Measurements from ENCODE around the gene KRTAP4-3. TPM values are rescaled to one million over a fixed set of nuclear protein-coding genes. Genes with fewer than 3 reads are reported as not detected.
"Not testable (repeated sequence)": the region's sequence is repeated elsewhere in the genome, so short reads cannot be mapped to it uniquely, and the experiment has no call there.

Gene KRTAP4-3
- total and polyA plus RNA-seq, 2 donors from 2014 or later = not detected

- TF ChIP-seq CTCF (IDR thresholded peaks at IDR 0.05; ENCODE audit: borderline replicate concordance, extremely low read depth, insufficient read depth) = no peak
- H3K4me3 ChIP-seq (ENCODE audit: low read length in 3 of 3) = no peak overlapping the region
Measured at GRCh38 chr17:41127371-41127770, 40.6 kb downstream of the KRTAP4-3 start.

GRCh38 chr17:41126412-41126811, 41.6 kb downstream of the KRTAP4-3 start:
- no peak overlapping the region for H3K9ac ChIP-seq (ENCODE audit: low read length in 3 of 3)
- no peaks in the 10 kb centered on the region for H3K27me3 ChIP-seq (ENCODE audit: control insufficient read depth, insufficient read depth, low read length)
- intact Hi-C loops (cut with DNase I) = no loop called here
- no peaks in the 10 kb centered on the region for H3K4me1 ChIP-seq (ENCODE audit: control insufficient read depth in 2 of 3, insufficient read depth in 2 of 3, low read depth in 1 of 3, low read length in 3 of 3)
- no peak overlapping the region for H3K27ac ChIP-seq (ENCODE audit: low read depth in 2 of 2, low read length in 2 of 2)
- peaks cover 0 to 2% (median 0%) of the 10 kb centered on the region in 3 donors for H3K9me3 ChIP-seq (ENCODE audit: control insufficient read depth in 2 of 3, insufficient read depth in 1 of 3, low read length in 3 of 3)
- no peak overlapping the region for H3K4me3 ChIP-seq (ENCODE audit: low read length in 3 of 3)
- DNase-seq (no peak), FAIRE-seq (no peak)
- H3K36me3 ChIP-seq (ENCODE audit: control insufficient read depth in 2 of 3, insufficient read depth in 3 of 3, low read length in 3 of 3) = no peaks in the 10 kb centered on the region
- TF ChIP-seq CTCF (IDR thresholded peaks at IDR 0.05; ENCODE audit: borderline replicate concordance, extremely low read depth, insufficient read depth) = no peak

More at GRCh38 chr17:41127371-41127770, 40.6 kb downstream of the KRTAP4-3 start:
- no peaks in the 10 kb centered on the region for H3K36me3 ChIP-seq (ENCODE audit: control insufficient read depth in 2 of 3, insufficient read depth in 3 of 3, low read length in 3 of 3)
- FAIRE-seq (no peak), DNase-seq (no peak)
- peaks cover 0 to 2% (median 0%) of the 10 kb centered on the region in 3 donors for H3K9me3 ChIP-seq (ENCODE audit: control insufficient read depth in 2 of 3, insufficient read depth in 1 of 3, low read length in 3 of 3)
- no peaks in the 10 kb centered on the region for H3K4me1 ChIP-seq (ENCODE audit: control insufficient read depth in 2 of 3, insufficient read depth in 2 of 3, low read depth in 1 of 3, low read length in 3 of 3)
- no peaks in the 10 kb centered on the region for H3K27me3 ChIP-seq (ENCODE audit: control insufficient read depth, insufficient read depth, low read length)
- intact Hi-C loops (cut with DNase I) = no loop called here
- H3K9ac ChIP-seq (ENCODE audit: low read length in 3 of 3) = no peak overlapping the region
- H3K27ac ChIP-seq (ENCODE audit: low read depth in 2 of 2, low read length in 2 of 2) = no peak overlapping the region

GRCh38 chr17:41125064-41125463, 43.0 kb downstream of the KRTAP4-3 start:
- DNase-seq (no peak), FAIRE-seq (no peak)
- H3K27me3 ChIP-seq (ENCODE audit: control insufficient read depth, insufficient read depth, low read length) = no peaks in the 10 kb centered on the region
- H3K4me1 ChIP-seq (ENCODE audit: control insufficient read depth in 2 of 3, insufficient read depth in 2 of 3, low read depth in 1 of 3, low read length in 3 of 3) = no peaks in the 10 kb centered on the region
- H3K36me3 ChIP-seq (ENCODE audit: control insufficient read depth in 2 of 3, insufficient read depth in 3 of 3, low read length in 3 of 3) = no peaks in the 10 kb centered on the region
- no peak overlapping the region for H3K4me3 ChIP-seq (ENCODE audit: low read length in 3 of 3)
- TF ChIP-seq CTCF (IDR thresholded peaks at IDR 0.05; ENCODE audit: borderline replicate concordance, extremely low read depth, insufficient read depth) = no peak
- intact Hi-C loops (cut with DNase I) = no loop called here
- peaks cover 0 to 2% (median 0%) of the 10 kb centered on the region in 3 donors for H3K9me3 ChIP-seq (ENCODE audit: control insufficient read depth in 2 of 3, insufficient read depth in 1 of 3, low read length in 3 of 3)
- H3K9ac ChIP-seq (ENCODE audit: low read length in 3 of 3) = no peak overlapping the region
- no peak overlapping the region for H3K27ac ChIP-seq (ENCODE audit: low read depth in 2 of 2, low read length in 2 of 2)

- H3K27ac ChIP-seq (ENCODE audit: low read depth in 2 of 2, low read length in 2 of 2); H3K27me3 ChIP-seq (ENCODE audit: control insufficient read depth, insufficient read depth, low read length); H3K36me3 ChIP-seq (ENCODE audit: control insufficient read depth in 2 of 3, insufficient read depth in 3 of 3, low read length in 3 of 3); H3K4me3 ChIP-seq (ENCODE audit: low read length in 3 of 3); FAIRE-seq; H3K9me3 ChIP-seq (ENCODE audit: control insufficient read depth in 2 of 3, insufficient read depth in 1 of 3, low read length in 3 of 3); DNase-seq; intact Hi-C loops (cut with DNase I); H3K4me1 ChIP-seq (ENCODE audit: control insufficient read depth in 2 of 3, insufficient read depth in 2 of 3, low read depth in 1 of 3, low read length in 3 of 3); H3K9ac ChIP-seq (ENCODE audit: low read length in 3 of 3): not testable (repeated sequence)
Measured at GRCh38 chr17:41123991-41124371, 44.0 kb downstream of the KRTAP4-3 start, which contains the start of gene KRTAP4-12. Gene KRTAP4-12 (minus strand): TSS chr17:41124182. CDS start chr17:41124122, 60 bp downstream.

- H3K4me3 ChIP-seq (ENCODE audit: low read length in 3 of 3); DNase-seq; FAIRE-seq; H3K9me3 ChIP-seq (ENCODE audit: control insufficient read depth in 2 of 3, insufficient read depth in 1 of 3, low read length in 3 of 3); H3K4me1 ChIP-seq (ENCODE audit: control insufficient read depth in 2 of 3, insufficient read depth in 2 of 3, low read depth in 1 of 3, low read length in 3 of 3); intact Hi-C loops (cut with DNase I); H3K27ac ChIP-seq (ENCODE audit: low read depth in 2 of 2, low read length in 2 of 2); H3K36me3 ChIP-seq (ENCODE audit: control insufficient read depth in 2 of 3, insufficient read depth in 3 of 3, low read length in 3 of 3); H3K9ac ChIP-seq (ENCODE audit: low read length in 3 of 3); H3K27me3 ChIP-seq (ENCODE audit: control insufficient read depth, insufficient read depth, low read length): not testable (repeated sequence)
Measured at GRCh38 chr17:41123292-41123990, 44.6 kb downstream of the KRTAP4-3 start.
